Activated CD4-positive, alpha-beta T cell treated with anti-CD3 and anti-CD28 coated beads for 36 hours (primary cell): ENCODE results near the gene MACROD2. TPM values are rescaled to one million over a fixed set of nuclear protein-coding genes. Genes with fewer than 3 reads are reported as not detected.

Experiments
- ATAC-seq: fragments of 200-7000 bp; cut with Tn5 transposase; one replicate; pipeline ENCODE4 v1.10.0; 2021; ENCODE audit warnings: mild to moderate bottlenecking, moderate library complexity
- CTCF ChIA-PET: fragments of 350-600 bp; sonication (Branson Sonifier 250); formaldehyde crosslinking; loops from one replicate; lab custom pipeline; 2021; ENCODE audit warnings: antibody characterized with exemption; lab: Charles Lee
- POLR2A ChIA-PET: fragments of 350-600 bp; sonication (Branson Sonifier 250); formaldehyde crosslinking; loops from one replicate; lab custom pipeline; 2021; ENCODE audit warnings: antibody characterized with exemption, inconsistent platforms; lab: Charles Lee
- DNase-seq: peaks from one replicate; pipeline ENCODE4 v3.0.0-alpha.2; 2020
- H3K27ac Mint-ChIP-seq: one replicate; pipeline ENCODE4 v1.8.0; 2021; ENCODE audit warnings: mixed read lengths
- H3K27me3 Mint-ChIP-seq: one replicate; pipeline ENCODE4 v1.8.0; 2021; ENCODE audit warnings: mixed read lengths
- H3K36me3 Mint-ChIP-seq: one replicate; pipeline ENCODE4 v1.8.0; 2021; ENCODE audit warnings: low read depth, mixed read lengths
- H3K4me1 Mint-ChIP-seq: one replicate; pipeline ENCODE4 v1.8.0; 2021; ENCODE audit warnings: mixed read lengths
- H3K4me3 Mint-ChIP-seq: one replicate; pipeline ENCODE4 v1.8.0; 2021; ENCODE audit warnings: mild to moderate bottlenecking, moderate library complexity, mixed read lengths
- H3K9me3 Mint-ChIP-seq: one replicate; pipeline ENCODE4 v1.8.0; 2021; ENCODE audit warnings: low read depth, mixed read lengths
- intact Hi-C, 2 experiments: fragments of 100-400 bp; cut with DNase I in 1 of 2; cut with micrococcal nuclease in 1 of 2; formaldehyde crosslinking; loops; one replicate each; pipeline versions ENCODE4 v1.14.2 to v1.15.1; 2022 to 2024; cut with DNase I, micrococcal nuclease
- total RNA-seq, 2 experiments: library from RNA; stranded (reverse); gene quantifications; one replicate each; pipeline ENCODE4 v1.2.3, GENCODE V29; 2021

MACROD2 gene
- total RNA-seq, 2 experiments from 2014 or later: not detected

DNA sequence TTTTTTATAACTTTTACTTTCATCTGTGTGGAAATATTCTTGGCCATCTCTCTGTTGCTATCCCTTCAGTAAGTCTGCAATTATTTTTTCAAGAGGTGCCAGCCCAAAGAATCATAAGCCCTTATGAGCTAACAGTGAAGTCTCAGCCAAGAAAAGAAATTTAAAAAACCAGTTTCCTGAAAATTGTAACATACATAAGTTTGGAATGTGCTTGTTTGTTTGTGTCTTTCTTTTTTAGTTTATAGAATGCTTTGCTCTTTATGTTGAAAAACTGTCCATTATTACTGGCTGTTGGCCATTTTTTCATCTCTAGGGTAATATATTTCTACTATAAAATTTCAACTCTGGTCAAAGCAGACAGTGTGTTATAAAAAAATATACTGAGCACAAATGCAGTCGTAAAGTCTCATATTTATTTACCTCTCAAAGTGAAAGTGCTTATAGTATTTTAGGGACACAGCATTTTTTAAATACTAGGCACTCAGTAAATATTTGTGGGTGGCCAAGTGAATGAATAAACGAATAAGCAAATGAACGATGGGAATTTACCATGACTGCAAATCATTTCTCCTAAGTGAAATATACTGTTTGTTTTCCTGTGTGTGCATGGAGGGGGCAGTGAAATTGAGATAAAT, 1918.2 kb downstream of the MACROD2 start:
- Mint-ChIP-seq H3K27ac (no peak overlapping the region), H3K4me3 (no peak overlapping the region), H3K4me1 (no peaks in the 10 kb centered on the region), H3K36me3 (no peaks in the 10 kb centered on the region), H3K9me3 (peaks cover 3% of the 10 kb centered on the region), H3K27me3 (no peaks in the 10 kb centered on the region)
- DNase-seq: no peak
- ChIA-PET POLR2A (no interaction called here), CTCF (no interaction called here)
- intact Hi-C loops: no loop called here
- no peak for ATAC-seq

DNA sequence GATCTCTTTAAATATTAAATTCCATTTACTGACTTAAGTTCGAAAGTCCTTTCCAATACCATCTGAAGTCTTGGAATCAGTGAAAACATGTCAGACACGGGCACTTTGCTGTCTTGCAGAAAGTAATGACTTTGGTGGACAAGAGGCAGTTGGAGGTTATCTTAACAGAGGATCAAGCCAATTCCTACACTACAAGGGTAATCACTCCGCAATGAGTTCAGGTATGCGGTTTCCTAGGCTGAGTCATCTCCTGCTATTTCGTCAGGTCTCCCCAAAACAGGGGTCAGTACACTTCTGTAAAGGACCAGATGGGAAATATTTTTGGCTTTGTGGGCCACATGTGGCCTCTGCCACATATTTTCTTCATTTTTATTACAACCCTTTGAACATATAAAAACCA, 1921.3 kb downstream of the MACROD2 start:
- H3K27ac Mint-ChIP-seq: no peak overlapping the region
- intact Hi-C loops: no loop called here
- H3K9me3 Mint-ChIP-seq: no peaks in the 10 kb centered on the region
- H3K4me1 Mint-ChIP-seq: no peaks in the 10 kb centered on the region
- ChIA-PET CTCF (no interaction called here), POLR2A (no interaction called here)
- DNase-seq (no peak), ATAC-seq (no peak)
- H3K4me3 Mint-ChIP-seq: no peak overlapping the region
- H3K36me3 Mint-ChIP-seq: no peaks in the 10 kb centered on the region
- no peaks in the 10 kb centered on the region for H3K27me3 Mint-ChIP-seq

DNA sequence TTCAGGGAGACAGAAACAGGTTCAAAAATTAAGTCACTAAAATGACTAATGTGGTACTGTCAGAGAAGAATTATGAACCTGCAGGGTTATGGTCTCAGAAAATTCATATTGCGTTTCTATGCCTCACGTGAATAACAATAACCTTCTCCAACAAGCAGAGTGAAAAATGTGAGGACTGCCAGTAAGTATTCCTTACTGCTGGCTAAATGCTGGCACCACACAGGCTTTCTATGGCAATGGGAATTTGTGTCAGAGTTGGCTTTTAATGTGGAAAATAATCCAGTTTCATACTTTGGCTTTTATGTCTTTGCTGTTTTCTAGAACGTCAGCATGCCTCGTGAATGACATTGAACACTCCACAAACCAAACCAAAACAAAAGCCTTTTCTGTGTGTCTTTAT, 1922.0 kb downstream of the MACROD2 start:
- H3K4me3 Mint-ChIP-seq: no peak overlapping the region
- CTCF ChIA-PET: no interaction called here
- POLR2A ChIA-PET: no interaction called here
- no peaks in the 10 kb centered on the region for H3K36me3 Mint-ChIP-seq
- ATAC-seq (no peak), DNase-seq (no peak)
- H3K27me3 Mint-ChIP-seq: no peaks in the 10 kb centered on the region
- no peak overlapping the region for H3K27ac Mint-ChIP-seq
- no peaks in the 10 kb centered on the region for H3K9me3 Mint-ChIP-seq
- intact Hi-C loops: no loop called here
- no peaks in the 10 kb centered on the region for H3K4me1 Mint-ChIP-seq

DNA sequence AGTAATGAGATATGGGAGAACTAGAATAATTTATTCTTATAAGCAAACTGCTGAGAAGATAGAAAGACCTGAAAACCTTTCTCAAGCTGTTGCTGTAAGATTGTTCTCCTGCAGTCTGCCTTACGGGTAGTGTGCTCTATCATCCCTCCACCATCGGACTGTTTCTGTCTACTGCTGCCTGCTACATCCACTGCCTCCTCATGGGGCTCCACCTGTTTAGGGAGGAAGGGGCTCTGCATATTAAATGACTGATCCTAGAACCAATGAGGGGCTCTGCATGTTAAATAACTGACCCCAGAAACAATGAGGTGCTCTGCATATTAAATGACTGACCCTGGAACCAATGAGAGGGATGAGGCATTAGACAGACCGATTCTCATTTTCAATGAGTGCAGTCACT, 1923.3 kb downstream of the MACROD2 start:
- DNase-seq (no peak), ATAC-seq (no peak)
- H3K36me3 Mint-ChIP-seq: no peaks in the 10 kb centered on the region
- no peaks in the 10 kb centered on the region for H3K4me1 Mint-ChIP-seq
- H3K9me3 Mint-ChIP-seq: no peaks in the 10 kb centered on the region
- ChIA-PET CTCF (no interaction called here), POLR2A (no interaction called here)
- H3K4me3 Mint-ChIP-seq: no peak overlapping the region
- intact Hi-C loops: no loop called here
- H3K27me3 Mint-ChIP-seq: no peaks in the 10 kb centered on the region
- H3K27ac Mint-ChIP-seq: no peak overlapping the region

DNA sequence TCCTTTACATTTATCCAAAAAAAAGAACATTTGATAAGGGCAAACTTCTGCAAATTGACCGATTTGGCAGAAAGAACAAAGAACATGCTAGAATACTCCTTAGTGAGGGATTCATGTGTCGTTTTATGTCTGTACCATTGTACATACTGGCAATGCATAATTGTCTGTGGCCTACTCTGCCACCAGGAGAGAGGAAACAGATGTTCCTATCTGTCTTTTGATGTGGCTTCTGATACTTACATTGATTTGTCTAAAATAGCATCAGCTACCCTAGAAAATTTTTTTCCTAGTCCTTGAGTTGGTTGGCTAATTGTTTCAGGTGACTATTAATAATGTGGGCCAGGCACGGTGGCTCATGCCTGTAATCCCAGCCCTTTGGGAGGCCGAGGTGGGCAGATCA, 1923.8 kb downstream of the MACROD2 start:
- no peak overlapping the region for H3K4me3 Mint-ChIP-seq
- no peaks in the 10 kb centered on the region for H3K9me3 Mint-ChIP-seq
- H3K27me3 Mint-ChIP-seq: no peaks in the 10 kb centered on the region
- H3K4me1 Mint-ChIP-seq: no peaks in the 10 kb centered on the region
- ChIA-PET CTCF (no interaction called here), POLR2A (no interaction called here)
- H3K36me3 Mint-ChIP-seq: no peaks in the 10 kb centered on the region
- no peak overlapping the region for H3K27ac Mint-ChIP-seq
- ATAC-seq: no peak
- intact Hi-C loops: no loop called here
- DNase-seq: no peak

DNA sequence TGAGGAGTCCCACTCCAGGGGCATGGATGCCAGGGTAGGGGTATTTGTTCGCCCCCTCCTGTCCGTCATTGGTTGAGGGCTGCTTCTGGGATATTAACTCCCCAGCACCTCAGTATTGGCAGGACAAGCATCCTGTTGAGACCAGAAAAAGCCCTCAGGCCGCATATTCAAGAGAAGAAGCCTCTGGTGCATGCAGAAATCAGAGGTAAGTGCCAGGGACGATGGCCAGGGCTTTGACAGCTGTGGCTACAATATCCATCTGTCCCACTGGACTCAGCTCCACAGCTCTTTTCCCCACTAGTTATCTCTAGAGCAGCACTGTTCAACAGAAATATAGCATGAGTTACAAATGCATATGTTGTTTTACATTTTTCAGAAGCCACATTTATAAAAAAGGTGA, 1926.6 kb downstream of the MACROD2 start:
- POLR2A ChIA-PET: no interaction called here
- no peaks in the 10 kb centered on the region for H3K9me3 Mint-ChIP-seq

DNA sequence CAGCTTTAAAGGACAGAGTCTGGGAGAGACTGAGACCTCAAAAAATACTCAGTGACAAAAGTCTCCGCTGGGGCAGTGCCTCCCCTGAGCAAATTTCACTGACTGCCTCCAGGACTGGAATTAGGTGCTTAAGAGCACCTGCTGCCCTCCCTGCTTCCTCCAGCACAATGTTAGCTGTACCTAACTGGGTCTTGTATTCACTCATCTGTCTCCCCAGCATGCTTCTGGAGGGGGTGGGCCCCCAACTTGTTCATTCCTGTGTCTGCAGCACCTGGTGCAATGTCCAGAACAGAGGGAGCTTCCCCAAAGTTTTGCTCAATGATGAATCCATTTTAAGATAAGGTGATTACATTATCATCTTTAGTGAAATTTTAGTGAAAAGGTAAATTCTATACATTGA, 1927.2 kb downstream of the MACROD2 start:
- H3K4me1 Mint-ChIP-seq: no peaks in the 10 kb centered on the region
- H3K27ac Mint-ChIP-seq: no peak overlapping the region
- CTCF ChIA-PET: no interaction called here
- ATAC-seq: no peak
- DNase-seq: no peak
- H3K9me3 Mint-ChIP-seq: no peaks in the 10 kb centered on the region
- H3K36me3 Mint-ChIP-seq: no peaks in the 10 kb centered on the region
- no peak overlapping the region for H3K4me3 Mint-ChIP-seq
- POLR2A ChIA-PET: no interaction called here
- intact Hi-C loops: no loop called here
- no peaks in the 10 kb centered on the region for H3K27me3 Mint-ChIP-seq

More for the DNA sequence above, 1926.6 kb downstream of the MACROD2 start:
- Mint-ChIP-seq H3K36me3 (no peaks in the 10 kb centered on the region), H3K27me3 (no peaks in the 10 kb centered on the region), H3K4me1 (no peaks in the 10 kb centered on the region), H3K4me3 (no peak overlapping the region), H3K27ac (no peak overlapping the region)
- intact Hi-C loops: no loop called here
- DNase-seq: no peak
- no peak for ATAC-seq
- CTCF ChIA-PET: no interaction called here

DNA sequence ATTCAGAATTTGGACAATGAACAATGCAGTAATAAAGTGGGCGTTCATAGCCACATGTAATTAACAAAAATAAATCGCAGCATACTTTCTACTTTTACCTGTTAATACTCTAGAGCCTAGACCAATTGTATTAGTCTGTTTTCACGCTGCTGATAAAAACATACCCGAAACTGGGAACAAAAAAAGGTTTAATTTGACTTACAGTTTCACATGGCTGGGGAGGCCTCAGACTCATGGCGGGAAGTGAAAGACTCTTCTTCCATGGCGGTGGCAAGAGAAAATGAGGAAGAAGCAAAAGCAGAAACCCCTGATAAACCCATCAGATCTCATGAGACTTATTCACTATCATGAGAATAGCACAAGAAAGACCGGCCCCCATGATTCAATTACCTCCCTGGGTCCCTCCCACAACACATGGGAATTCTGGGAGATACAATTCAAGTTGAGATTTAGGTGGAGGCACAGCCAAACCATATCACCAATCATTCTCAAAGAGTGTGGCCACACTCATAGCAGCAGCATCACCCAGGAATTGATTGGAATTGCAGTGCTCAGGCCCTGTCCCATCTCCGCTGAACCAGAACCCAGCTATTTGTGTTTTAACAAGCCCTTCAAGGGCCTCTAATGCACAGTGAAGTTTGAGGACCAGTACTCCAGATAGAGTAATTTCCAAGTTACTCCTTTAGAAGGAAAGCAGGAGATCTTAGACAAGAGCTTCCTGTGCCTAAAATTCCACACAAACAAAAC, 1927.9 kb downstream of the MACROD2 start:
- DNase-seq (no peak), ATAC-seq (no peak)
- intact Hi-C loops: no loop called here
- Mint-ChIP-seq H3K4me1 (no peaks in the 10 kb centered on the region), H3K4me3 (no peak overlapping the region), H3K27me3 (no peaks in the 10 kb centered on the region), H3K36me3 (no peaks in the 10 kb centered on the region), H3K9me3 (no peaks in the 10 kb centered on the region), H3K27ac (no peak overlapping the region)
- ChIA-PET POLR2A (no interaction called here), CTCF (no interaction called here)

DNA sequence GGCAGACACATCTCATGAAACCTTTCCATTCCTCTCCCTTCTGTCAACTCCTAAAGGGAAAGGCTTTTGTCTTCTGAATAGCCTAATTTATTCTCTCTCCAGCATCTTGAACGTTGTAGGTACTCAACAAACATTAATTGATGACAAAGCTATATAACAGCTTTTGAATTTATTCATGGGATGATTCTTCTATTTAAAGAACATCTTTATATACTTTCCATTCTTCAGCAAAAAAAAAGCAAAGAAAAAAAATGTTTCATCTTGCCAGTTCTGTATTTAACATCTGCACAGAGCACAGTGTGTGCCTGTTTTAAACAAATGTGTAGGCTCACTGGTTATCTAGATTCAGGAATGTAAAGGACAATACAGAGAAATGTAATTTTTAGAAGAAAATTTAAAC, 1929.2 kb downstream of the MACROD2 start:
- no peak overlapping the region for H3K4me3 Mint-ChIP-seq
- POLR2A ChIA-PET: no interaction called here
- H3K27ac Mint-ChIP-seq: no peak overlapping the region
- intact Hi-C loops: no loop called here
- no peaks in the 10 kb centered on the region for H3K27me3 Mint-ChIP-seq
- H3K4me1 Mint-ChIP-seq: no peaks in the 10 kb centered on the region
- DNase-seq (no peak), ATAC-seq (no peak)
- CTCF ChIA-PET: no interaction called here
- no peaks in the 10 kb centered on the region for H3K9me3 Mint-ChIP-seq
- no peaks in the 10 kb centered on the region for H3K36me3 Mint-ChIP-seq

DNA sequence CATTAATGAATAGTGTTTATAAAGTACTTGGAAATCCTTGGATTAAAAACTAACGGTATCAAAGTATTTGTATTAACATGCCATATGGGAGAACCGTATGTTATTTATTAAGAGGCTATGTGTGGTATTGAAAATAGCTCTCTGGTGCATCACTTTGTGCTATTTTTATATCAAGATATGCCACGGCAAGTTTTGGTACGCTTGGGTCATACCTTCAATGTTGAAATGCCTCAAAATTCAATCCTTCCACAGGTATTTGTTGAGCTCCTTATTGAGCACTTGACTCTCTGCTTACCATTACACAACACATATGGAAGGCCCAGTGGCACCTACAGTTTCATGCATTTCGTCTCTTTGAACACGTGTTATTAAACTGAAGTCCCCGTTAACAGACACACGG, 1930.1 kb downstream of the MACROD2 start:
- H3K4me1 Mint-ChIP-seq: no peaks in the 10 kb centered on the region
- H3K36me3 Mint-ChIP-seq: no peaks in the 10 kb centered on the region
- ChIA-PET POLR2A (no interaction called here), CTCF (no interaction called here)
- no peak overlapping the region for H3K27ac Mint-ChIP-seq
- ATAC-seq (no peak), DNase-seq (no peak)
- no peaks in the 10 kb centered on the region for H3K9me3 Mint-ChIP-seq
- intact Hi-C loops: no loop called here
- H3K4me3 Mint-ChIP-seq: no peak overlapping the region
- H3K27me3 Mint-ChIP-seq: no peaks in the 10 kb centered on the region

DNA sequence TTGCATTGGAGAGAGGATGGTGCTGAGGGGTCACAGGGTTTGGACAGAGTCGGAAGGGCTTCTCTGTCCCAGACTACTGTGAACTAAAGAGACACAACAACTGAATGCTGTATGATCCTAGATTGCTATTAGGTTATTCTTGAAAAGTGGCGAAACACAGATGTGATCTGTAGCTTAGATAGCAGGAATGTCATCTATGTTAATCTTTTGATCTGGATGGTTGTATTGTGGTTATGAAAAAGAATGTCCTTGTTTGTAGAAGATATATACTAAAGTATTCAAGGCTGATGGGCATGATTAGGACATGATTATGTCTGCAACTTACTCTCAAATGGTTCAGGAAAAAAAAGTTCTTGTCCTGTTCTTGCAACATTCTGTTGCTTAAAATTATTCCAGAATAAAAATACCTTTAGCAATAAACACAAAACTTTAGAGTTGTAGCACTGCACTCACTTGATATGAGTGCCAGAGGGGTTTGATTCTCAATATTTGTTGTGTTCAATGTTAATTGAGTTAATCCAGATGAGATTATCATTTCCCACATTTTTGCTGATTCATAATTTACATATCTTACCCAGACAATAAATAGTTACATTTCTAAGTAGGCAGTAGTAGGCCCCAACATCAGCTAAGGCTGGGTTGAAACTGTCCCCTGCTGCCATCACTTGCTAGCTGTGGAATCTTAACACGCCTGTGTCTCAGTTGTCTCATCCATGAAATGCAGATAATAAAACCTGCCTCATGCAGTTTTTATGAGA, 1932.8 kb downstream of the MACROD2 start:
- DNase-seq (no peak), ATAC-seq (no peak)
- Mint-ChIP-seq H3K27ac (no peak overlapping the region), H3K4me1 (no peaks in the 10 kb centered on the region), H3K4me3 (no peak overlapping the region), H3K36me3 (no peaks in the 10 kb centered on the region), H3K27me3 (no peaks in the 10 kb centered on the region), H3K9me3 (no peaks in the 10 kb centered on the region)
- ChIA-PET CTCF (no interaction called here), POLR2A (no interaction called here)
- intact Hi-C loops: no loop called here

DNA sequence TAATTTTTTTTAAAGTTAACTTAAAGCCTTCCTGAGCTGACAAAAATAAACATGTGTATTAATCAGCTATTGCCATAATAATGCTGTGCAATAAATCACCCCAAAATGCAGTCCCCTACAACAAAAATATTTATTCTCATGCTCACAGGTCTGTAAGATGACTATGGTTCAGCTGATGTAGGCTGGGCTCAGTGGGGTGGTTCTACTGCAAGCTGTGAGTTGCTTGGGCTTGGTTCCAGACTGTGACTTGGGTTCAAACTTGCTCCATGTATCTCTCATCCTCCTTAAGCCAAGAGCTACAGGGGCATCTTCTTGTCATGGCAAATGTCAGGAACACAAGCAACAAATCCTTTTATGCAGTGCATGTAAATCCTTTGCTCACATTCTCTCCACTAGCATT, 1933.6 kb downstream of the MACROD2 start:
- Mint-ChIP-seq H3K4me3 (no peak overlapping the region), H3K4me1 (no peaks in the 10 kb centered on the region), H3K36me3 (no peaks in the 10 kb centered on the region), H3K9me3 (no peaks in the 10 kb centered on the region), H3K27me3 (no peaks in the 10 kb centered on the region), H3K27ac (no peak overlapping the region)
- ChIA-PET POLR2A (no interaction called here), CTCF (no interaction called here)
- intact Hi-C loops: no loop called here
- no peak for ATAC-seq
- no peak for DNase-seq
